Measurements from ENCODE around the gene GPNMB.

The GPNMB gene

DNA sequence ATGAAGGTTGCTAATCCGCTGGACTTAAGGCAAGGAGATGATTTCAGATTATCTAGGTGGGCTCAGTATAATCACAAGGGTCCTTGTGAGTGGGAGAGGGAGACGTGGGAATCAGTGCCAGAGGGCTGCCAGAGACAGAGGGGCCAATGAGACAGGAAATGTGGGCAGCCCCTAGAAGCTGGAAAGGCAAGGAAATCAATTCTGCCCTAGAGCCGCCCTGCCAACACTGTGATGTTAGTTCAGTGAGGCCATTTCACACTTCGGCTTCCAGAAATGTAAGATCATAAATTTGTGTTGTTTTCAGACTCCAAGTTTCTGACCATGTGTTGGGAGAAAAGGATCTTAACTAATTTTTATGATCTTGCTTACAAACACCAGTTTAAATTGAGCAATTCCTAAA is 3.6 kb upstream of the GPNMB start:
- H3K4me1 Mint-ChIP-seq (ENCODE audit: low read depth): peaks cover under 1% of the 10 kb centered on the region
- no peaks in the 10 kb centered on the region for H3K36me3 Mint-ChIP-seq
- no peak overlapping the region for H3K27ac Mint-ChIP-seq
- H3K9me3 Mint-ChIP-seq (ENCODE audit: low read depth): no peaks in the 10 kb centered on the region
- H3K4me3 Mint-ChIP-seq: no peak overlapping the region
- H3K27me3 Mint-ChIP-seq: peaks cover 25% of the 10 kb centered on the region

DNA sequence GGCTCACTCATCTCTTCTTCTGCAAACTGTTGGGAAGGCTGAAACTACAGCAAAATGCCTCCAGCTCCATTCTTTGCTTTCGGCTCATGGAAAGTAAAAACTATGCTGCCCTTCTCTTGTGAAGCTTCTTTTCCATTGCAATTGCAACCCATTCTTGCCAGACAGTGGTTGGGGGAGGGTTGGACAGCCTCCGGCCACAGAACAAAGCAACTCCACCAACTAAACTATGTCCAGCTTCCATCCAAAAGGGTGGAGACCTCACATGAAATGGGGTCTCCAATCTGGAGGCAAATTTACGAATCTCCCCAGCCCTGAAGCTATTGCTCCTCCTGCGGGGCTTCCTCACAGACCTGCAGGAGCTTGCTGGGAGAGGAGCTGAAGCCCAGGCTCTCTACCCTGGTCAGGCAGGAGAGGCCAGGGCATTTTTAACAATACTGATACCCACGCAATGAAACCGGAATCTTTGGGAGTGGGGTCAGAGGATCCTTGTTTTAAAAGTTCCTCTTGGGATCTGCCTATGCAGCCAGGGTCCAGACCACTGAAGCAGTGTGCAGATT is 549 bp downstream of the GPNMB start:
- Mint-ChIP-seq H3K9me3 (ENCODE audit: low read depth) (peaks cover 10% of the 10 kb centered on the region), H3K4me3 (no peak overlapping the region), H3K4me1 (ENCODE audit: low read depth) (peaks cover 2% of the 10 kb centered on the region), H3K36me3 (peaks cover 2% of the 10 kb centered on the region), H3K27me3 (peaks cover 44% of the 10 kb centered on the region), H3K27ac (no peak overlapping the region)

DNA sequence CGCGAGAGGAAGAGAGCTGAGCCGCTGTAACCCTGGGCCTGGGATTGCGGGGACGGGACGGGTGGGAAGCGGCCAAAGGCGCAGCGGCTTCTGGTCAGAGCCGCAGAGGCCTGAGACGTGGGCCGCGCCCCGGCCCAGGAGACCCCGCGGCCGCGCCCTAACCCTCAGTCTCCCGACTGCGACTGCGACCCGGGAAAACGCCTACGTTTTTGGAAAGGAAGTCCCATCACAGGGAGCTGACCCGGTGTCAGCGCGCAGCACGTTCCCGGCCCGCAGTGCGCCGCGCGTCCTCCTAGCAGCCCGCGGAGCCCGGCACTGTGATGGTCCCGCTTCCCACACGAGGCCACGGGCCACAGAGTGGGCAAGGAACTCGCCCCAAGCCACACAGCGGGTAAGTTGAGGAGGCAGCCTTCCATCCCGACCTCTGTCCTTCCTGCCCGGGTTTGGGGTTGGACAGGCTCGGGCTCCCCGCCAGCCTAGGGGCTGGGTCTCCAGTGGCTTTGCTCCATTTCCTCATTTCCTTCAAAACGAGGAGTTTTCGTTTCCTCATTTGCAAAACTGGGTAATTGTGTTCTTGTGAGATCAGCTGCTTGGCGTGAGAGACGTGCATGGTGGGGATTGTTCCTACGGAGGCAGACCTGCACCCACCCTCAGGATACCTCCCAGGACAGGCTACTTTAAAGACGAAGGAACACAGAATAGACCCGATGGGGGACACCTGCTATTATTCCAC is 1.2 kb downstream of the GPNMB start:
- Mint-ChIP-seq H3K4me1 (ENCODE audit: low read depth) (peaks cover 2% of the 10 kb centered on the region), H3K27me3 (peaks cover 46% of the 10 kb centered on the region), H3K27ac (no peak overlapping the region), H3K36me3 (peaks cover 2% of the 10 kb centered on the region), H3K9me3 (ENCODE audit: low read depth) (peaks cover 14% of the 10 kb centered on the region), H3K4me3 (peak overlapping the region; percentile 43)

DNA sequence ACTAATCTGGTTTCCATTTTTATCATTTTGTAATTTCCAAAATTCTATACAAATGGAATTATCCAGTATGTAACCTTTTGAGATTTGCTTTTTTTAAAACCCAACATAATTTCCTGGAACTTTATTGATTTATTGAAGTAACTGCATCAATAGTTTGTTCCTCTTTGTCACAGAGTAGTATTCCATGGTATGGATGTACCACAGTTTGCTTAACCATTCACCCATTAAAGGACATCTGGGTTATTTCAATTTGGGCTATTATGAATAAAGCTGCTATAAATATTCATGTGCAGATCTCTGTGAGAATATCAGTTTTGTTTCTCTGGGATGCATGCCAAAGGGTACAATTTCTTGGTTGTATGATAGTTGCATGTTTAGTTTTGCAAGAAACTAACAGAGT is 2.9 kb downstream of the GPNMB start:
- H3K4me3 Mint-ChIP-seq: no peak overlapping the region
- H3K27ac Mint-ChIP-seq: no peak overlapping the region
- H3K36me3 Mint-ChIP-seq: peaks cover 2% of the 10 kb centered on the region
- H3K4me1 Mint-ChIP-seq (ENCODE audit: low read depth): peaks cover 2% of the 10 kb centered on the region
- peaks cover 42% of the 10 kb centered on the region for H3K27me3 Mint-ChIP-seq
- H3K9me3 Mint-ChIP-seq (ENCODE audit: low read depth): peaks cover 14% of the 10 kb centered on the region

DNA sequence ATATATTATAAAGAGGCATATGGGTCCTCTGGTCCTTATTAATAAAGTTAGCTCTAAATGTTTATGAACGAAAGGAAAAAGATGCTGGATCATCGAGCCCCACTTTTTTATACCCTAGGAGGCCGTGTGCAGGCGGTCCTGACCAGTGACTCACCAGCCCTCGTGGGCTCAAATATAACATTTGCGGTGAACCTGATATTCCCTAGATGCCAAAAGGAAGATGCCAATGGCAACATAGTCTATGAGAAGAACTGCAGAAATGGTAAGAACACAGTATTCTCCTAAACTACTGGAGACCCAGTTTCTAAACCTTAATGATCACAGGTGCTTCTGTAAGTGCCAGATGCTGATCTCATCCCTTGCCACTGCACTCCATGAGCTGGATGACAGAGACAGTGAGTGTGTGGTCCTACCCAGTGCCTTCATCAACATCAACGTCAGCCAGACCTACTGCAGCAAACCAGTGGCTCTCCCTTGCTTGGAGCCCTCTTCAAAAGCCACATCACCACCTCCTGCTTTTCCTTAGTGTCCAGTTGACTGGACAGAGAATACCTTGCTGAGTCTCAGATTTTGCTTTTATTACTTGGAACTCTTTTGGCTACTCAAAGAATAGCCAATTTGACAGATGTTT is 7.6 kb downstream of the GPNMB start:
- Mint-ChIP-seq H3K4me1 (ENCODE audit: low read depth) (no peaks in the 10 kb centered on the region), H3K4me3 (no peak overlapping the region), H3K9me3 (ENCODE audit: low read depth) (peaks cover 14% of the 10 kb centered on the region), H3K27ac (no peak overlapping the region), H3K27me3 (peaks cover 35% of the 10 kb centered on the region), H3K36me3 (peaks cover 2% of the 10 kb centered on the region)

DNA sequence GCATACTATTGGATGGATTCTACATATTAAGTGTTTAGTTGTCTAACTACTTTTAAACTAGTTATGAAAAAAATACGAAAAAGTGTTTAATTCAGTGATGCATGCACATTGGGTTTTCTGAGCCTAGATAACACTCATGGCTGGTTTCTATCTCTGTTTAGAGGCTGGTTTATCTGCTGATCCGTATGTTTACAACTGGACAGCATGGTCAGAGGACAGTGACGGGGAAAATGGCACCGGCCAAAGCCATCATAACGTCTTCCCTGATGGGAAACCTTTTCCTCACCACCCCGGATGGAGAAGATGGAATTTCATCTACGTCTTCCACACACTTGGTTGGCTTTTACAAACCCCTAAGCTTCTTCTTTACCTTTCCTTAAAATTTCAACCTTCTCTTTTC is 10.2 kb downstream of the GPNMB start:
- Mint-ChIP-seq H3K4me3 (no peak overlapping the region), H3K27me3 (peaks cover 20% of the 10 kb centered on the region), H3K9me3 (ENCODE audit: low read depth) (peaks cover 7% of the 10 kb centered on the region), H3K4me1 (ENCODE audit: low read depth) (no peaks in the 10 kb centered on the region), H3K27ac (no peak overlapping the region), H3K36me3 (no peaks in the 10 kb centered on the region)

DNA sequence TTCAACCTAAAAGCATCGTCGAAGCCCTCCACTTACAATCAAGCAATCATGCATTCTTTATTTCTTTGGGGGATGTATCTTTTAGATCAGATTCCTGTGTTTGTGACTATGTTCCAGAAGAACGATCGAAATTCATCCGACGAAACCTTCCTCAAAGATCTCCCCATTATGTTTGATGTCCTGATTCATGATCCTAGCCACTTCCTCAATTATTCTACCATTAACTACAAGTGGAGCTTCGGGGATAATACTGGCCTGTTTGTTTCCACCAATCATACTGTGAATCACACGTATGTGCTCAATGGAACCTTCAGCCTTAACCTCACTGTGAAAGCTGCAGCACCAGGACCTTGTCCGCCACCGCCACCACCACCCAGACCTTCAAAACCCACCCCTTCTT is 13.8 kb downstream of the GPNMB start:
- no peak overlapping the region for H3K4me3 Mint-ChIP-seq
- H3K9me3 Mint-ChIP-seq (ENCODE audit: low read depth): no peaks in the 10 kb centered on the region
- H3K27ac Mint-ChIP-seq: no peak overlapping the region
- H3K4me1 Mint-ChIP-seq (ENCODE audit: low read depth): no peaks in the 10 kb centered on the region
- H3K27me3 Mint-ChIP-seq: peaks cover 9% of the 10 kb centered on the region
- H3K36me3 Mint-ChIP-seq: no peaks in the 10 kb centered on the region

DNA sequence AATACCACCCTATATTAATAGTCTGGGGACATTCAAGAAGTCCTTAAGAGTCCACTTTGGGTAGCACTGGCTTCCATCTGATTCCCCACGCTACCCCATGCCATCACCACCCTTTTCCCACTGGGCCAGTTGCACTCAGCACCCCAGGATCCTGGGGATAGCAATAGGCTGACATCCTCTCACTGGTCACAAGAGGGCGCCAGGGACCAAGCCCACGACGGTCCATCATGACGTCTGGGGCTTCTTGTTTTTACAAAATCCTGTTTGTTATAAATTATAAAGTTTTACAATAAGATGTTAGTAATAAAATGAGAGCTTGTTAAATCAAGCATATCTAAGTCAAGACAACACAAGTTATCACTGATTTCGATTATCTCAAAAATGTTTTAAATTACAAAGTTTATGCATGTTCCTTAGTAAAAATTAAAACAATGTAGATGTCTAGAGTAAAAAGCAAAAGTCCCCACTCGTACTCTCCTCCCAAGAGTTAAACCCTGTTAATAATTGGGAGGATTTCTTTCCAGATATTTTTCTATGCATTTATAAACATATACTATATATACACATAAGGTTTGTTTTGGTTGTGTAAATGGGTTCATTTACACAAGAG is 15.4 kb downstream of the GPNMB start:
- peaks cover 1% of the 10 kb centered on the region for H3K27me3 Mint-ChIP-seq
- no peak overlapping the region for H3K4me3 Mint-ChIP-seq
- H3K36me3 Mint-ChIP-seq: no peaks in the 10 kb centered on the region
- no peaks in the 10 kb centered on the region for H3K4me1 Mint-ChIP-seq (ENCODE audit: low read depth)
- no peak overlapping the region for H3K27ac Mint-ChIP-seq
- H3K9me3 Mint-ChIP-seq (ENCODE audit: low read depth): no peaks in the 10 kb centered on the region

DNA sequence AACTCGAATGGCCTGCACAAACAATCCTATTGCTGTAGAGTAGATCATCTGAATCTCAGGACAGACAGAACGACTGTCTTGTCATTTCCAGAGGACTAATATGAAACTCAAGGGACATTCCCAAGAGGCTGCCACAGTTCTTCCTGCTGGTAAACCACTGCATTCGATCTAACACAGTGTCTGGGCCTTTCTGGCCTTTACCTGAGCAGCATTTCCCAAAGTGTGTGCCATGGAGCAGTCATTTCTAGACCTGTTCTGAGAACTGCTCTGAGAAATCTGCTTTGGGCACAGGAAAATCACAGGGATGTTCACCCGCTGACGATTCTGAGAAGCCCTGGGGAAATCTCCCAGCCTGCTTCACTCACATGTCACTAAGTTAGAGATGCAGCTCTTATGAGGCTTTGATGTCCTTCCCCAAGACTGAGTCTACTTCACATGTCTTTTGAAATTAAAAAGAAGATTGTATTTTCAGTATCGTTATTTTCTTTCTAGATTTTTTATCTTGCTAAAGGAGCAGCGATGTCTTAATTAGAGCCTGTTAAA is 18.4 kb downstream of the GPNMB start:
- H3K9me3 Mint-ChIP-seq (ENCODE audit: low read depth): no peaks in the 10 kb centered on the region
- H3K27me3 Mint-ChIP-seq: no peaks in the 10 kb centered on the region
- H3K27ac Mint-ChIP-seq: no peak overlapping the region
- H3K4me1 Mint-ChIP-seq (ENCODE audit: low read depth): no peaks in the 10 kb centered on the region
- H3K36me3 Mint-ChIP-seq: no peaks in the 10 kb centered on the region
- no peak overlapping the region for H3K4me3 Mint-ChIP-seq

DNA sequence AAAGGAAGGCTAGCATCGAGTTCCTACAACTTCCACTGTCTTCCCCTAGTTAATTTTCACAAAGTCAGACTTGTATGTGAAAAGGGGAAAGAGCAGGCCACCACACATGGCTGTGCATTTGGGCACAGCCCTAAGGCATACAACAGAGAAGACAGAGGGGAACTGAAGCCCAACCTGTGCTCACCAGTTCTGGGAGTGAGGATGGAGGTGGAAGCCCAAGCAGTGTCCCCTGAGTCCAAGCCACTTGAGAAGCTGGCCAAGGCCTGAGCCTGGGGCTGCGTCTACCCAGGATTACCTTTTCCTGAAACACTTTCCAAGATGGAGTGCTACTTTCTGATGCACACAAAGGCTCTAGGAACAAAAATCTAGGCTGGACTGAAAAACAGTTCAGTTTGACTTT is 20.3 kb downstream of the GPNMB start:
- Mint-ChIP-seq H3K9me3 (ENCODE audit: low read depth) (no peaks in the 10 kb centered on the region), H3K27ac (no peak overlapping the region), H3K4me1 (ENCODE audit: low read depth) (no peaks in the 10 kb centered on the region), H3K4me3 (no peak overlapping the region), H3K27me3 (no peaks in the 10 kb centered on the region), H3K36me3 (no peaks in the 10 kb centered on the region)

DNA sequence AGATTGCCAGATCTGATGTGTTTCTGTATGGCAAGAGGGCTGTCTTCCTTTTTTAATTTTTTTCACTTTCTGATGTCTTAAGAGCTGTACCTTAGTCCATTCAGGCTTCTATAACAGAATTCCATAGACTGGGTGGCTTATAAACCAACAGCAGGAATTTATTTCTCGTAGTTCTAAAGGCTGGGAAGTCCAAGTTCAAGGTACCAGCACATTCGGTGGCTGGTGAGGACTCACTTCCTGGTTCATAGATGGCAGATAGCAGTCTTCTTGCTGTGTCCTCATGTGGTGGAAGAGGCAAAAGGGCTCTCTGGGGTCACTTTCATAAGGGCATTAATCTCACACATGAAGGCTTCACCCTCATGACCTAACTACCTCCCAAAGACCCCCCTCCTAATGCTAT is 20.8 kb downstream of the GPNMB start:
- Mint-ChIP-seq H3K4me3 (no peak overlapping the region), H3K4me1 (ENCODE audit: low read depth) (peaks cover 2% of the 10 kb centered on the region), H3K27me3 (no peaks in the 10 kb centered on the region), H3K9me3 (ENCODE audit: low read depth) (no peaks in the 10 kb centered on the region), H3K27ac (no peak overlapping the region), H3K36me3 (no peaks in the 10 kb centered on the region)

DNA sequence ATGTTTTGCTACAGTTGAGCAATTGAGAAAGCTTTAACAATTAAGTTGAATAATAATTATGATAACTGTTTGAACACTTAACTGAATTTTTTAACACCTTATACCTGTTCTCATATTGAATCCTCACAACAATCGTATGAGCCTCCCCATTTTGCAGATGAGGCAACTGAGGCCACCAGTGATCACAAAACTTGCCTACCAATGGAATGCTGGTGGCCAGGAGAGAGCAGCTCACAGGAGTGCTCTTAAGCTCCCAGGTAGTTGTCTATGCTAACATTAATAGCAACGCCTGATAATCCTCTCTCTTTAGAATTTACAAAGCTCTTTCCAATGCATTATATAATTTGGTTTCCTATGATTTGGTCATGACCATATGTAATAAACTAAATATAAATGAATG is 21.6 kb downstream of the GPNMB start:
- Mint-ChIP-seq H3K4me3 (no peak overlapping the region), H3K9me3 (ENCODE audit: low read depth) (no peaks in the 10 kb centered on the region), H3K27me3 (no peaks in the 10 kb centered on the region), H3K27ac (no peak overlapping the region), H3K4me1 (ENCODE audit: low read depth) (peaks cover 10% of the 10 kb centered on the region), H3K36me3 (no peaks in the 10 kb centered on the region)

DNA sequence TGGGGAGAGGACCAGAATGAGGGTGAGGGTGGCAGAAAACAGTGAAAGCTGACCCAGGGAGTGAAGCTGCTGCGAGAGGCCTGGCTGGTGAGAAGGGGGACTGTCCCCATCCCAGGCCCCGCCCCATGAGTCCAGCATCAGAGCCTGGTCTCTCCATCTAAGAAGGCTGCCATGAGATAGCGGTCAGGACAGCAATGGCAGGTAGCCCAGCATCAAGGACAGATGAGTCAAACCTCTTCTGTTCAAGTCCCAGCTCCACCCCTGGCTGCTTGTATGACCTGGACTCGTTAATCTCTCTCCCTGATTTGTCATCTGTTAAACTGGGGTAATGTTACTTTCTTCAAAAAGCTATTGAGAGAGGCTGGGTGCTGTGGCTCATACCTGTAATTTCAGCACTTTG is 22.2 kb downstream of the GPNMB start:
- Mint-ChIP-seq H3K4me1 (ENCODE audit: low read depth) (peaks cover 15% of the 10 kb centered on the region), H3K27ac (no peak overlapping the region), H3K36me3 (no peaks in the 10 kb centered on the region), H3K4me3 (no peak overlapping the region), H3K27me3 (no peaks in the 10 kb centered on the region), H3K9me3 (ENCODE audit: low read depth) (no peaks in the 10 kb centered on the region)

DNA sequence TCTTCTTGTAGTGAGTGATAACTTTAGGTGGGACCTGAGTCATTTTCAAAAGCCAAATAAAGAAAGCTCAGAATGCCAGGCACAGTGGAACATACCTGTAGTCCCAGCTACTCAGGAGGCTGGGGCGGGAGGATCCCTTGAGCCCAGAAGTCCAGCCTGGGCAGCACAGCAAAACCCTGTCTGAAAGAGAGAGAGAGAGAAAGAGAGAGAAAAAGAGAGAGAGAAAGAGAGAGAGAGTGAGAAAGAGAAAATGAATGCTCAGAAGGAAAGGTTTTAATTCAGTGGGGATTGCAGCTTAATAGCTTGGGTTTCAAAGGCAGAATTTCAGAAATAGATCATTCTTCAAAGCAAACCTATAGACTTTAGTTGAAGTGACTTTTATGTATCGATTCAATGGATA is 25.7 kb downstream of the GPNMB start:
- Mint-ChIP-seq H3K27me3 (no peaks in the 10 kb centered on the region), H3K27ac (no peak overlapping the region), H3K4me1 (ENCODE audit: low read depth) (peaks cover 17% of the 10 kb centered on the region), H3K9me3 (ENCODE audit: low read depth) (no peaks in the 10 kb centered on the region), H3K4me3 (no peak overlapping the region), H3K36me3 (no peaks in the 10 kb centered on the region)

DNA sequence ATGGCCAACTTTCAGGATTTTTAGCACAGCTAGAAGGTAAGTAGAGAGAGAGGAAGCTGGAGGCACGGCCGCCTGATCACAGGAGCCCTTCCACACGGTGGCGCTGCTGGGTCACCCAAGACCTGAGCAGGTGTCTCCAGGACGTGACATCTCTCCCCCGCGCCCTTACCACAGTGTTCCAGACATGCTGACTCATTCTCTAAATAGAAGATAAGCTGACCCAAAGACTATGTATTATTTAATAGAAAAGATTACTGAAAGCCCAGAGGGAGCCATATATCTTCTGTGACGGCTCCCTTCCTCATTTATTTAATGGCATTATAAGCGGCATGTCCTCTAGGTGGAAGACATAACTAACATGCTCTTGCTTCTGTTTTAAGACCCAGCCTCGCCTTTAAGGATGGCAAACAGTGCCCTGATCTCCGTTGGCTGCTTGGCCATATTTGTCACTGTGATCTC is 26.6 kb downstream of the GPNMB start:
- Mint-ChIP-seq H3K4me3 (peak overlapping the region; percentile 78), H3K27me3 (no peaks in the 10 kb centered on the region), H3K9me3 (ENCODE audit: low read depth) (no peaks in the 10 kb centered on the region), H3K36me3 (no peaks in the 10 kb centered on the region), H3K27ac (peak overlapping the region; percentile 51), H3K4me1 (ENCODE audit: low read depth) (peaks cover 17% of the 10 kb centered on the region)
